Rectal smooth muscle tissue (tissue), 1 donor: Measurements from ENCODE around the gene EFNB1.

Experiments used
- H3K27ac ChIP-seq: one replicate; pipeline ENCODE4 v1.7.0; 2013; ENCODE audit warnings: low read depth, low read length, inconsistent platforms
- H3K27me3 ChIP-seq: one replicate; pipeline ENCODE4 v1.7.0; 2013; ENCODE audit warnings: low read length; ENCODE audit not compliant: control insufficient read depth, insufficient read depth
- H3K36me3 ChIP-seq: one replicate; pipeline ENCODE4 v1.7.0; 2013; ENCODE audit warnings: low read length; ENCODE audit not compliant: control insufficient read depth, insufficient read depth
- H3K4me1 ChIP-seq: one replicate; pipeline ENCODE4 v1.7.0; 2013; ENCODE audit warnings: low read length; ENCODE audit not compliant: control insufficient read depth, insufficient read depth
- H3K4me3 ChIP-seq: one replicate; pipeline ENCODE4 v1.7.0; 2013; ENCODE audit warnings: low read length
- H3K9ac ChIP-seq: one replicate; pipeline ENCODE4 v1.7.0; 2013; ENCODE audit warnings: low read length

The EFNB1 gene

DNA sequence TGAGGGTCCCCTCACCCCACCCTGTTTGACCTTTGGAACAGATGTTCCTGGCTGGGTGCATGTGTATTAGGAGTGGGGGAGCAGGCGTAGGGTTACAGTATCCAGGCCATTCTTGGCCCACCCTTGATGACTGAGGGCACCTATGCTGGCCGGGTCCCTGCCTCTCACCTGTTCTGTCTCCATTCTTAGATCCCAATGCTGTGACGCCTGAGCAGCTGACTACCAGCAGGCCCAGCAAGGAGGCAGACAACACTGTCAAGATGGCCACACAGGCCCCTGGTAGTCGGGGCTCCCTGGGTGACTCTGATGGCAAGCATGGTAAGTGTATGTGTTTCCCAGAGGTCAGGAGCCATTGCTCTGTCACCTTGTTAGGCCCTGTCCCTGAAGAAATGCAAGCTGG, 10.9 kb downstream of the EFNB1 start:
- Histone ChIP-seq H3K27ac (no peak overlapping the region), H3K27me3 (no peaks in the 10 kb centered on the region), H3K9ac (no peak overlapping the region), H3K4me1 (no peaks in the 10 kb centered on the region), H3K4me3 (no peak overlapping the region), H3K36me3 (no peaks in the 10 kb centered on the region)

DNA sequence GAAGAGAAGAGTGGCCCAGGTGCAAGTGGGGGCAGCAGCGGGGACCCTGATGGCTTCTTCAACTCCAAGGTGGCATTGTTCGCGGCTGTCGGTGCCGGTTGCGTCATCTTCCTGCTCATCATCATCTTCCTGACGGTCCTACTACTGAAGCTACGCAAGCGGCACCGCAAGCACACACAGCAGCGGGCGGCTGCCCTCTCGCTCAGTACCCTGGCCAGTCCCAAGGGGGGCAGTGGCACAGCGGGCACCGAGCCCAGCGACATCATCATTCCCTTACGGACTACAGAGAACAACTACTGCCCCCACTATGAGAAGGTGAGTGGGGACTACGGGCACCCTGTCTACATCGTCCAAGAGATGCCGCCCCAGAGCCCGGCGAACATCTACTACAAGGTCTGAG, 11.4 kb downstream of the EFNB1 start:
- Histone ChIP-seq H3K4me1 (no peaks in the 10 kb centered on the region), H3K27me3 (no peaks in the 10 kb centered on the region), H3K27ac (no peak overlapping the region), H3K9ac (no peak overlapping the region), H3K36me3 (no peaks in the 10 kb centered on the region), H3K4me3 (no peak overlapping the region)

DNA sequence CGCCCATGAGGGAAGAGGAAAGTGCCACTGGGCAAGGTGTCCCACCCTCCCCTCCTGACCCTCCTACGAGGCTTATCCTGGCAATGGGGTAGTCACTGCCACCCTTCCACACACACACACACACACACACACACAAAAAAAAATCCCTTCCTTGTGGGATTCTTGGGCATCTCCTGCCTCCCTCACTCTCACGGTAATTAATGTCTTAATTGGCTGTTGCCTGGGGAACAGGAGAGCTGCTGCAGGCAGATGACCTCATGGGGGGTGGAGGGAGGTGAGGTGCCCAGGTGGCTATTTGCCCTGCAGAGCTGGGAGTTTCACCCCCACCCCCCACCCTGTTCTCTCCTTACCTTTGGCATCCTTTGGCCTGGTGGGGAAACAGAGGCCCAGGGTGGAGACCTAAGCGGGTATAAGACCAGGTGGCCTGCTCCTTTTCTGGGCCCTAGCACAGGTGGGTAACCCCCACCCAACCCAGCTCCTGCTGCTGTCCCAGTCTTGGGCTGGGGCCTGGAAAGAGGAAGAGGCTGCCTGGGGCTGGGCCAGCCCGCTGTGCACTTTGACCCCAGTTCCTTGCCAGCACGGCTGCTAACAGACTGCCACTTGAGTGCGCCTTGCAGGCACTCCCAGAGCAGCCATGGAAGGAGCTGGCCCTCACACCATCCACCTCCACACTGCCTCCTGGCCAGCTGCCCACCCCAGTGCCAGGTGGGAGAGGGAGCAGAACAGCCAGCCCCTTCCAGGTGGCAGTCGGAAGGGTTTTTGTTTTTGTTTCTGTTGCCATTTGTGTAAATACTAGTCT, 12.6 kb downstream of the EFNB1 start:
- no peak overlapping the region for H3K27ac ChIP-seq
- H3K9ac ChIP-seq: no peak overlapping the region

DNA sequence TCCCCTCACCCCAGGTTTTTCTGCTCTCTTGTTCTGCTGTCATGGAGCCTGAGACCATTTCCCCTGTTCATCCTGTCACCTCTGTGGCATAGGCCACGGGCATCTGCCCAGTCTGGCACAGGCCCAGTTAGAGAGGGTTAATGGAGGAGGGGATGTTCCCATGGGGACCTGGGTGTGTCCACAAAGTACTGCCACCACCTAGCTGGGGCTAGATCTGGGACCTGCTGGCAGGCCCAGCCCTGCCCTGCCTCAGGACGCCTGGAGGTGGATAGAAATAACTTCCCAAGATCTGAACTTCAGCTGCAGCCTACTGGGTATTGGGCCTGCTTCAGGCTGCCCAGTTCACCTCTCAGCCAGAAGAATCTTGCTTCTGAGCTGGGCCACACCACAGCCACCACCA, 13.5 kb downstream of the EFNB1 start:
- Histone ChIP-seq H3K27me3 (no peaks in the 10 kb centered on the region), H3K36me3 (no peaks in the 10 kb centered on the region), H3K4me1 (no peaks in the 10 kb centered on the region), H3K4me3 (no peak overlapping the region), H3K27ac (no peak overlapping the region), H3K9ac (no peak overlapping the region)

More for the DNA sequence above, 12.6 kb downstream of the EFNB1 start:
- H3K4me1 ChIP-seq: no peaks in the 10 kb centered on the region
- H3K27me3 ChIP-seq: no peaks in the 10 kb centered on the region
- no peak overlapping the region for H3K4me3 ChIP-seq
- no peaks in the 10 kb centered on the region for H3K36me3 ChIP-seq

DNA sequence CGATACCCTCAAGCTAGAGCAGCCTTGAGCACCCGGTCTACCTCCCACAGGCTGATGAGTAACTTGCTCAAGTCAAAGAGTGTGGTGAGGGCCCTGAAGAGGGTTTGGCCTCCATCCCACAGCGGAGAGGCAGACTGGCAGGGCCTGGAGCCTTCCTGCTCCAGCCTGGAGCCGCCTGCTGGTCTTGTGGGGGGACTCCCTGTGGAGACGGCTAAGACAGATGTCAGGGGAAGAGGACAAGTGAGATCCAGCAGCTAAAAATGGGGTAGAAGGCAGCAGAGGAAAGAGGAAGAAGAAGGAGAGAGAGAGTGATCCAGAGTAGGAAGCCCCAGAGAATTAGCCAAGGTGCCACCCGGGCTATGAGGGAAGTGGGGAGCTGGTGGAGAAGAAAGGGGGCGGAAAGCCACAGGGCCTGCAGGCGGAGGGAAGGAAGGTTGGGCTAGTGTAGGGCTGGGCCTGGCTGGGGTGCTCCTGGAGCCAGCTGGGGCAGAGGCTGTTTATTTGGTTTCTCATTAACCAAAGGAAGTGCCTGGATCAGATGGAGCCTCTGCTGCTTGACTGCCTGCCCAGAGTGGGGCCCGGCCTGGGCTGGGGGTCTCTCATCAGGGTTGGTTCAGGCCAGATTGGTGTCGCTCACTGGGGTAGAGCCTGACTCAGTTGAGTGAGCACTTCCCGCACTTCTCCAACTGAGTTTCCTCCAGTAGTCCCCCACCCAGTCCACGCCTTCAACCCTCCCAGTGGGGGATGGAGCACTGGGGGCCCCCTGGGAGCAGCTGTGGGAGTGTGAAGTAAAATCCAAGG, 14.2 kb downstream of the EFNB1 start:
- no peak overlapping the region for H3K27ac ChIP-seq

DNA sequence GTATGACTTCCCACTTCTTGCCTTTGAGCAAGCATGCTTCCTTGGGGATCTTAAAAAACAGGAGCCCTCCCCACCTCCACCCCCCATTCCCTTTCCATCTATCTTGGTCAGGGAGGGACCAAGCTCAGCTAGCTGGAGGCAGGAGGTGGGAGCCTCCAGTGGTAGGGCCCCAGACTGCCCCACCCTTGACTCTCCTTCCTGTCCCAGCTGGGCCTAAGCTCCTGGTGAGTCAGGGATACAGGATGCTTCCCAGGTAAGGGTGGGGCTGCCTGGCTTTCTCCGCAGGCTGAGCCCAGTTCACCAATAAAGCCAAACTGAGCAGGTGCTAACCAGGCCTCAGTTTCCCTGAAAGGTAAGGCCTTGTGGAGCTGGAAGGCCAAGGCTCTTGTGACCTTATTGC, 15.2 kb downstream of the EFNB1 start:
- Histone ChIP-seq H3K4me1 (no peaks in the 10 kb centered on the region), H3K27me3 (no peaks in the 10 kb centered on the region), H3K27ac (no peak overlapping the region), H3K4me3 (no peak overlapping the region), H3K9ac (no peak overlapping the region), H3K36me3 (no peaks in the 10 kb centered on the region)

More for the DNA sequence above, 14.2 kb downstream of the EFNB1 start:
- no peak overlapping the region for H3K4me3 ChIP-seq
- no peak overlapping the region for H3K9ac ChIP-seq
- H3K36me3 ChIP-seq: no peaks in the 10 kb centered on the region
- H3K27me3 ChIP-seq: no peaks in the 10 kb centered on the region
- no peaks in the 10 kb centered on the region for H3K4me1 ChIP-seq

DNA sequence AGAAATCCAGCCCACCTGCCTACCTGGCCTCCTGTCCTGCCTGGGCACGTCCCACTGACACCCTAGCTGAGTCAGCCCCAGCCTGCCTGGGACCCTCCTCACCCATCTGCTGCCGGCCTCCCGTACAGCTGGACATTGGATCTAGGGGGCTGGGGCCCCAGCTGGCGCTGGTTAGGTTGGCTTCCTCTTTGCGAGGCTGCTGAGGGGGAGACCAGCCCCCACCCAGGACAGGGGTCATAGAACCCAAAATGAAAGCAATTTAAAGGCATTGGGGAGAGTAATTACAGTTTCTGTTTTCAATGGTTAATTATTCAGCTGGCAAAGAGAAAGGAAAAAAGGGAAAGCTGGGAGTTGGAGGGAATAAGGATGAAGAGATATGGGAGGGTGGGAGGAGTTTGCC, 15.8 kb downstream of the EFNB1 start:
- H3K36me3 ChIP-seq: no peaks in the 10 kb centered on the region
- H3K4me1 ChIP-seq: no peaks in the 10 kb centered on the region
- H3K27ac ChIP-seq: no peak overlapping the region
- H3K27me3 ChIP-seq: no peaks in the 10 kb centered on the region
- H3K9ac ChIP-seq: no peak overlapping the region
- no peak overlapping the region for H3K4me3 ChIP-seq

DNA sequence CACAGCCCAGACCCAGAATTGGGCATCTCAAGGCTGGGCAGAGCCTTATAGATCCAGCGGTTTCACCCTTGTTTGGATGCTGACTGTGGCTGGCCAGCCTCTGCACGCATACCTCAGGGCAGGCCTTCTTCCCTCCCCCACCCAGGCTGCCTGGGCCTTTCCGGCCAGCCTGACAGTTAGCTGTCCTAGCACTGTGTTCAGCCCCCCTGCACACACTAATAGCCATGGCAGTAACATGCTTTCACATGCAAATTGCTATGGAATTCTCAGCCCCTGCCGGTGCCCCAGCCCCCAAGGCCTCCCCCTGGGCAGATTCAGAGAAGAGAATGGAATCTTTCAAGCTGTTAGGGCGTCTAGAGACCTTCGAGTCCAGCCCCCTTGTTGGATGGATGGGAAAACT, 17.7 kb downstream of the EFNB1 start:
- Histone ChIP-seq H3K27ac (no peak overlapping the region), H3K27me3 (peaks cover 5% of the 10 kb centered on the region), H3K9ac (no peak overlapping the region), H3K4me3 (no peak overlapping the region), H3K36me3 (no peaks in the 10 kb centered on the region), H3K4me1 (no peaks in the 10 kb centered on the region)

DNA sequence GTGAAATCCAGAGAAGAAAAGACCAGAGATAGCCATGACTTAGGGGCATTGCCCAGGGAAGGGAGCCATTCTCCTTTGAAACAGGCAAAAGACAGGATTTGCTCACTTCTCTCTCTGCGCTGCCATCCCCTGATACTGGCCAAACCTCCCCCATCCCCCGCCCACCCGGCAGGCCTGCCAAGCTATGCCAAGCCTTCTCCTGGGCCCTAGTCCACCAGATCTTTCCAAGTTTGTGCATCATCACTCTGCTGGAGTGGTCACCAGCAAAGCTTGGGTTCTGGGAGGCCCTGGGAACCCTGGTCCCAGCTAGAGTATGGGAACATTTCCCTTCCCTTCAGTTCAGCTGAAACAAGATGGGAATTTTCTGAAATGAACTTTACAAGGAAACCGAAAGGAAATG, 18.4 kb downstream of the EFNB1 start:
- no peaks in the 10 kb centered on the region for H3K4me1 ChIP-seq
- H3K9ac ChIP-seq: no peak overlapping the region
- H3K4me3 ChIP-seq: no peak overlapping the region
- no peaks in the 10 kb centered on the region for H3K36me3 ChIP-seq
- H3K27ac ChIP-seq: no peak overlapping the region
- peaks cover 5% of the 10 kb centered on the region for H3K27me3 ChIP-seq

DNA sequence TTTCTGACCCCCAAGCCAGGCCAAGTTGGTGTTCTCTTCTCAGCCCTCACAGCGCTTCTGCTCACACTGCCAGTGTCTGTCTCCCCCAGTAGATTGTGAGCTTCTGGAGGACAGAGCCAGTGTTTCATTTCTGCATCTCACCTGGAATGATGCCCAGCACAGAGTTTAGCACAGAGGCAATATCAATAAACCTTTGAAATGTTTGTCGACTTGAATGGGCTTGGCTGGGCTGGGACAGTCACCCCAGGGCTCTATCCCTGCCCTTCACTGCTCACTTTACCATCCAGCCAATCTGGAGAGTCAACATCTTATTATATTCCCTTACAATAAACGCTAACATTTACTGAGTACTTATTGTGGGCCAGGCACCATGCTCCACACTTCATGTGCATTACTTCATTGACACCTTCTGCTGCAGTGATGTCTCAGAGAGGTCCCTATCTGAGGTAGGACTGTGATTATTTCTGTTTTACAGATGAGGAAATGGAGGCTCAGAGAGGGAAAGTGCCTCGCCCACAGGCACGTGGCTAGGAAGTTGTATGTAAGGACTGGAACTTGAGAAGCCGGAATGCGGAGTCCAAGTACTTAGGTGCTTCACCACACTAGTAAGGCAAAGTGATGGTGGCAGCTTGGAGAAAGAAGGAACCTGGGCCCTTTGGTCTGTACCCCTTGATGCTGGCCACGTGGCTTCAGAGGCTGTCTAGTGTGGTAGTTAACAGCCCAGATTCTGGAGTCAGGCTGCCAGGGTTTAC, 19.5 kb downstream of the EFNB1 start:
- H3K27ac ChIP-seq: no peak overlapping the region
- H3K4me1 ChIP-seq: no peaks in the 10 kb centered on the region
- peaks cover 5% of the 10 kb centered on the region for H3K27me3 ChIP-seq
- H3K9ac ChIP-seq: no peak overlapping the region
- no peak overlapping the region for H3K4me3 ChIP-seq
- H3K36me3 ChIP-seq: no peaks in the 10 kb centered on the region

DNA sequence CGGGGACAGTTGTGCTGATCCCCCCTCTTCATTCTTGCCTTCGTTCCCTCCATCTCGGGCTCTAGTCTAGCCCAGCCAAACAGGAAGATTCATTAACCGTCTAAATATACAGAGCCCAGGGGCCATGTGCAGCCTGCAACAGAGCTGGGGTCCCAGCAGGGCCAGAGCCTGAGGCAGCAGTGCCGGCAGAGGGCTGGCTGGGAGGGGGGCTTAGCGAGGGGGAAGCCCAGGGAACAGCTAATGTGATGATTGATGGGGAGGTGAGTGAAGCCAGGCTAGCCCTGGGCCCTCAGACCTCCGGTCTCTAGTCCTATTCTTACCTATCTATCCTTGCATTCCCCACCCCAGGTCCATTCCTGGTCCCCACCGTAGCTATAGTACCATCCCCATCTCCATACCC, 22.3 kb downstream of the EFNB1 start:
- peaks cover 5% of the 10 kb centered on the region for H3K27me3 ChIP-seq
- no peak overlapping the region for H3K9ac ChIP-seq
- H3K36me3 ChIP-seq: no peaks in the 10 kb centered on the region
- no peak overlapping the region for H3K4me3 ChIP-seq
- no peaks in the 10 kb centered on the region for H3K4me1 ChIP-seq
- H3K27ac ChIP-seq: no peak overlapping the region

DNA sequence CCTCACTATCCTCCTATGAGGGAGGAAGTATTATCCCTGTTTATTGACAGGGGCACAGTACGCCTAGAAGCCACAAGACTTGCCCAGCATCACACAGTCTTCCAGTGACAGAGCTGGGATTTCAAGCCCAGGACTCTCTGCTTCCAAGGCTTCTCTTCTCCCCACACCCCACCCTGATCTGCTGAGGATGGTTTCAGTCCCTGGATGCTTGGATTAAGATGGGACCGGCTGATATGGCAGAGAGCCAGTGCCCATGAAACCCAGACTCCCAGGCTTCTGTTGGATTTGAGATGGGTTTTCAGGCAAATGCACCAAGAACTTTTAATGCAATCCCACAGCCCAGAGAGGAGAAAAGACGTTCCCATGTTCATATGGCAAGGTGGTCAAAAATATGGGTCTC, 23.2 kb downstream of the EFNB1 start:
- H3K27me3 ChIP-seq: peaks cover 5% of the 10 kb centered on the region
- H3K9ac ChIP-seq: no peak overlapping the region
- H3K4me1 ChIP-seq: no peaks in the 10 kb centered on the region
- H3K36me3 ChIP-seq: no peaks in the 10 kb centered on the region
- H3K4me3 ChIP-seq: no peak overlapping the region
- no peak overlapping the region for H3K27ac ChIP-seq
